ENCODE measurements around the gene HOXC6.

The HOXC6 gene

DNA sequence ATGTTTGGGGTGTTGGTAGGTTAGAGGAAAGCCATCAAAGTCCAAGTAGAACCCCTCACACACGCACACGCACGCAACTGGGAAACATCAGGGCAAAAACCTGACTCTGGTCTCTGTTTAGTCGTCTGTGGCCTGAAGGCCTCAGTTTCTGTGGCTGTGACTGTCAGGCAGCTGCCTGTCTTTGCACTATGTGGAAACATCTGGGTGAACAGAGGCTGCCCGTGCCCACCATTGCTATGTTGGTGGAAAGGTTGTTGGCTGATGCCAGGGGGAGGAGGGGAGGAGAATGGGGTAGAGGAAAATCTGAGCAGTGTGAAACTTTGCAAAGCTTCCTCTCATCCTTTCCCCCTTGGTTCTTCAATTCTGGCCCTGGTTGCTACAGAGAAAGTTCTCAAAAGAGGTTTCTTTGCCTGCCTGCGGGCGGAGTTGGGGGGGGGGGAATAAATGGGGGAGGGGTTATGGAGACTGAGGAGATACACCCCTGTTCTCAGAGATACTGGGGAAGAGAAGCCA lies 35.8 kb upstream of the HOXC6 start:
- H3K27ac ChIP-seq (ENCODE audit: low read length), result no peak overlapping the region
- H3K4me1 ChIP-seq (ENCODE audit: control insufficient read depth in 1 of 2, insufficient read depth in 2 of 2, low read length in 2 of 2), result peaks cover 0 to 26% of the 10 kb centered on the region in 2 donors
- no peaks in the 10 kb centered on the region for H3K36me3 ChIP-seq (ENCODE audit: control insufficient read depth in 1 of 2, insufficient read depth in 2 of 2, low read length in 2 of 2)
- peaks cover 97% of the 10 kb centered on the region for H3K27me3 ChIP-seq (ENCODE audit: low read depth, low read length)
- H3K4me3 ChIP-seq (ENCODE audit: low read depth in 1 of 2, low read length in 2 of 2), result no peak overlapping the region
- no peaks in the 10 kb centered on the region for H3K9me3 ChIP-seq (ENCODE audit: control insufficient read depth in 1 of 2, low read length in 2 of 2)

DNA sequence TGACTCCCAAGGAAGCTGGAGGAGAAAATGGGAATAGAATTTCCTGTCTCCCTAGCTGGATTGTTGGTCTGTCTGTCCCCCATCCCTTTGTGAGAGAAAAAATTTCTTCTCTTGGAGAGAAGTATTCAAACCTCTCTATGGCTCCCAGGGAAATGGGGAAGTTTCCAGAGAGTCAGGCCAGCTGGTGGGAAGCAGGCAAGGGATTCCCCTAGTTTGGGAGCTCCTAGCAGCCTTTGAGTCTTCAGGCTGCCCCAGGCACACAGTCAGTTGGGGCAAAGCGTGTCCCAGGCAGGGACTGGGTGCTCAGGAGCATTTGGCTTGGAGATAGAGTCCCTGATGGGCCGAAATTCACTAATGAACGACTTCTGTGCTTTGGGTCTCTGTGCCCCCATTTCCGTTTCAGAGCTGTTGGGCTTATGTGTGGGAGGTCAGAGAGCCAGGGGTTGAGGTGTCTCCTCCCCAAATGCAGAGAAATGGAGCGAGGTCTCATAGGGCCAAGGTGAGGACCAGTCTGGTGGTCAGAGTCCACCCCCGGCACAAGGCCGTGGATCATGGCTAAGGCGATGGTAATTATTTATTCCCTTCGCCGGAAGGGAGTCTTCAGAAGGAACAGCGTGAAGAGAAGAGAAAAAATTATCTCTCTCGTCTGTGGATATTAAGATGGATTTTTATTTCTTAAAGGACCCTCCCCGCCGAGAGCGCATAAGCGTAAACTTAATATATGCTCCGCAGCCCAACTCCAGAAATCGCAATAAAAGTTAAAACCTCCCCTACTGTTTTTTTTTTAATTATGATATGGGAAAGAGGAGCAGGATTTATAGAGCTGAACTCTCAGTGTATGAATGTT lies 34.9 kb upstream of the HOXC6 start:
- Histone ChIP-seq H3K36me3 (ENCODE audit: control insufficient read depth in 1 of 2, insufficient read depth in 2 of 2, low read length in 2 of 2) (no peaks in the 10 kb centered on the region), H3K4me3 (ENCODE audit: low read depth in 1 of 2, low read length in 2 of 2) (no peak overlapping the region), H3K9me3 (ENCODE audit: control insufficient read depth in 1 of 2, low read length in 2 of 2) (no peaks in the 10 kb centered on the region), H3K27ac (ENCODE audit: low read length) (no peak overlapping the region), H3K4me1 (ENCODE audit: control insufficient read depth in 1 of 2, insufficient read depth in 2 of 2, low read length in 2 of 2) (peaks cover 0 to 26% of the 10 kb centered on the region in 2 donors), H3K27me3 (ENCODE audit: low read depth, low read length) (peaks cover 97% of the 10 kb centered on the region)

DNA sequence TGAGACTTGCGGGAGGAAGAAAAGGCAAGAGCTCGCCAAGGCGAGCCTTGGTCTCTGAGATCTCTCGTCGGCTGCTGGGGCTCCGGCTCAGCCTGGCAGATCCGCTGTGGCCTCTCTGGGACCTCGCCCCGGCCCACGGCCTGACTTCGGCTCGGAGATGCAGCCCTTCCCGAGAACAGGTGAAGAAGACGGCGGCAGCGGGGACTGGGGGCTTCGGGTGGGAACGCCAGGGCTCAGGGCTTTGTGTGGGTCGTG lies 34.3 kb upstream of the HOXC6 start:
- peaks cover 0 to 26% of the 10 kb centered on the region in 2 donors for H3K4me1 ChIP-seq (ENCODE audit: control insufficient read depth in 1 of 2, insufficient read depth in 2 of 2, low read length in 2 of 2)
- H3K9me3 ChIP-seq (ENCODE audit: control insufficient read depth in 1 of 2, low read length in 2 of 2), result no peaks in the 10 kb centered on the region
- peaks cover 97% of the 10 kb centered on the region for H3K27me3 ChIP-seq (ENCODE audit: low read depth, low read length)
- H3K27ac ChIP-seq (ENCODE audit: low read length), result no peak overlapping the region
- H3K36me3 ChIP-seq (ENCODE audit: control insufficient read depth in 1 of 2, insufficient read depth in 2 of 2, low read length in 2 of 2), result no peaks in the 10 kb centered on the region
- H3K4me3 ChIP-seq (ENCODE audit: low read depth in 1 of 2, low read length in 2 of 2), result no peak overlapping the region

DNA sequence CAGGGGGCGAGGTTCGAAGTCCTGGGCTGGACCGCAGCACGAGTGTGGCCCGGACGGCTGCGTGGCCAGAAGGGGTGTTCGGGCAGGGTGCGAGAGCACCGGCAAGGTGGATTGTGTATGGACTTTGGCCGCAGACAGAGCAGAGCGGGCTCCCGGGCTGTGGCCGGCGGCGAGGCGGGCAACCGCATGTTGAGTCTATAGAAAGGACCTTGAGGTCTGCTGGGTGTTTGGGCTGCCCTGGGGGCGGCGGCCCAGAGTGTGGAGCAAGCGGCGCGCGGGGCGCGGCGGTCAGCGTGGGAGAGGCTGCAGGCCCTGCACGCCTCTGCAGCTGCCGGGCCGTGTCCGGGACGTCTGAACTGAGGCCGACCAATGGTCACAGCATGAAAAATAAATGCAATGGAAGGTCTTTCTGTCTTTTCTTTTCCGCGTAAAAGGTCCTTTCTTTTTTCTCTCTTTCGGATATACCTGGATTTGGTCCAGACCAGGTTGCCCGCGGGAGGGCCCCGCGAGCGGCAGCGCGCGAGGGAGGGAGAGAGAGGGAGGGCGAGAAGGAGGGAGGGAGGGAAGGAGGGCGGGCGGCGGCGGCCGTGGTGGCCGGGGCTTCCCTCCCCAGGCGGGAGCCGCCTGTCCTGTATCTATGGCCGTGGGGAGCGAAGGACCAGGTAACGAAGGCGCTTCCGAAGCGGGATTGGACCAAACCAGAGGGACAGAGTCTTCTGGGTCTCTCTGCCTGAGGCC lies 33.8 kb upstream of the HOXC6 start:
- Histone ChIP-seq H3K4me1 (ENCODE audit: control insufficient read depth in 1 of 2, insufficient read depth in 2 of 2, low read length in 2 of 2) (peaks cover 0 to 26% of the 10 kb centered on the region in 2 donors), H3K4me3 (ENCODE audit: low read depth in 1 of 2, low read length in 2 of 2) (peak overlapping the region in 1 of 2 donors; percentile 31), H3K27ac (ENCODE audit: low read length) (no peak overlapping the region), H3K9me3 (ENCODE audit: control insufficient read depth in 1 of 2, low read length in 2 of 2) (no peaks in the 10 kb centered on the region), H3K27me3 (ENCODE audit: low read depth, low read length) (peaks cover 94% of the 10 kb centered on the region), H3K36me3 (ENCODE audit: control insufficient read depth in 1 of 2, insufficient read depth in 2 of 2, low read length in 2 of 2) (no peaks in the 10 kb centered on the region)

DNA sequence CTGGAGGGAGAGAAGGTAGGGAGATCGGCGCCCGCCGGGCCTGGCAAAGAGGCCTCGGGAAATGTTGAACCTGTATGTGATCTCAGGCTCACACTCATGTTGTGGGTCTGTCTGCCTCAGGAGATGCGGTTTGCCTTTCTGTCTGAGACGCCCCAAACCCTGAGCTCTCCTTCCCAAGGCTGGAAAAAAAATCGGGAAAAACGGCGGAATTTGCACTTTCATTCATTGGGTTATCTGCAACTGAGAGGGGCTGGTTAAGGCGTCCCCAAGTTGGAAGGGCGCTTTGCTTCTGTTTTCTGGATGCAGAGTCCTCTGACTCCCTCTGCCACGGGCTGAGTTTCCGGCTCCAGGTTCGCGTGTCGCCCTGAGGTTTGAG lies 33.2 kb upstream of the HOXC6 start:
- Histone ChIP-seq H3K36me3 (ENCODE audit: control insufficient read depth in 1 of 2, insufficient read depth in 2 of 2, low read length in 2 of 2) (peaks cover 0 to 3% of the 10 kb centered on the region in 2 donors), H3K4me1 (ENCODE audit: control insufficient read depth in 1 of 2, insufficient read depth in 2 of 2, low read length in 2 of 2) (peaks cover 0 to 29% of the 10 kb centered on the region in 2 donors), H3K27me3 (ENCODE audit: low read depth, low read length) (peaks cover 94% of the 10 kb centered on the region), H3K27ac (ENCODE audit: low read length) (no peak overlapping the region), H3K9me3 (ENCODE audit: control insufficient read depth in 1 of 2, low read length in 2 of 2) (no peaks in the 10 kb centered on the region), H3K4me3 (ENCODE audit: low read depth in 1 of 2, low read length in 2 of 2) (peak overlapping the region; percentile 66 to 71)

DNA sequence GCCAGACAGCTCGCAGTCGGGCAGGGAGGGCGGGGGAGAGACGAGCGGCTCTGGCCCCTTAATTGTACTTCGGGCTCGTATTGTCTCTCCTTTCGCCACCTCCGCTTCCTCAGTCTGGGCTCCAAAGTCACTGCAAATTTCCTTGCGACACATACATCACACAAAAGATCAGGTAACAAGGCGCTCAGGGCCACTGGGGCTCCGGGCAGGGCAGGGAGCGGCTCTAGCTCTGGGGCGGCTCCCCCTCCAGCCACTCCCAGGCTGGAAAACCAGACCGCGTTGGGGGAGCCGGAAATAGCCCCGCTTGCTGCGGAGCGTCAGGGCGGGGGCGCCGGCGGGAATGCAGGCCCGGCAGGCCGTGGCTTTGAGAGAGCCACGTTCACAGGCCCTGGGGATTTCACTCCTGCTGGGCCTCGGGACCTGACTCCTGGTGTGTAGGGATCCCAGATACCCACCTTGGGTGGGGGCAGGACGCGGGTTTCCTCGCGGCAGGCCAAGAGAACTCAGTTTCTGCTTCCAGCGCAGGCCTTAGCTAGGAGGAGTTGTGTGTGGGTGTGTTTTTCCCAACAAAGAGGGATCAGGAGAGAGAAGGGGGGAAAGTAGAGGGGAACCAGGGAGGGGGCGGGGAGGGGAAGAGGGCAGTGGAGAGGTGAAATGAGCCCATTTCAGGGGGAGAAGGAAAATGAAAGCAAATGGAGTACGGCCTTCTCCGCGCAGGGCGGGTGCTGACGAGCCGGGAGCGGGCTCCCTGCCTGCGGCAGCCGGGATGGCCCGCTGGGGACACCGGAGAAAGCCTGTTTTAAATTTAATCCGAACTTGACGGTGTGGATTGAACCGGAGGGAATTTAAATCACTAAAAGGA lies 32.6 kb upstream of the HOXC6 start:
- H3K36me3 ChIP-seq (ENCODE audit: control insufficient read depth in 1 of 2, insufficient read depth in 2 of 2, low read length in 2 of 2), result peaks cover 0 to 3% of the 10 kb centered on the region in 2 donors
- H3K4me1 ChIP-seq (ENCODE audit: control insufficient read depth in 1 of 2, insufficient read depth in 2 of 2, low read length in 2 of 2), result peaks cover 0 to 36% of the 10 kb centered on the region in 2 donors
- peaks cover 94% of the 10 kb centered on the region for H3K27me3 ChIP-seq (ENCODE audit: low read depth, low read length)
- peak overlapping the region; percentile 66 to 71 for H3K4me3 ChIP-seq (ENCODE audit: low read depth in 1 of 2, low read length in 2 of 2)
- no peaks in the 10 kb centered on the region for H3K9me3 ChIP-seq (ENCODE audit: control insufficient read depth in 1 of 2, low read length in 2 of 2)
- H3K27ac ChIP-seq (ENCODE audit: low read length), result no peak overlapping the region

DNA sequence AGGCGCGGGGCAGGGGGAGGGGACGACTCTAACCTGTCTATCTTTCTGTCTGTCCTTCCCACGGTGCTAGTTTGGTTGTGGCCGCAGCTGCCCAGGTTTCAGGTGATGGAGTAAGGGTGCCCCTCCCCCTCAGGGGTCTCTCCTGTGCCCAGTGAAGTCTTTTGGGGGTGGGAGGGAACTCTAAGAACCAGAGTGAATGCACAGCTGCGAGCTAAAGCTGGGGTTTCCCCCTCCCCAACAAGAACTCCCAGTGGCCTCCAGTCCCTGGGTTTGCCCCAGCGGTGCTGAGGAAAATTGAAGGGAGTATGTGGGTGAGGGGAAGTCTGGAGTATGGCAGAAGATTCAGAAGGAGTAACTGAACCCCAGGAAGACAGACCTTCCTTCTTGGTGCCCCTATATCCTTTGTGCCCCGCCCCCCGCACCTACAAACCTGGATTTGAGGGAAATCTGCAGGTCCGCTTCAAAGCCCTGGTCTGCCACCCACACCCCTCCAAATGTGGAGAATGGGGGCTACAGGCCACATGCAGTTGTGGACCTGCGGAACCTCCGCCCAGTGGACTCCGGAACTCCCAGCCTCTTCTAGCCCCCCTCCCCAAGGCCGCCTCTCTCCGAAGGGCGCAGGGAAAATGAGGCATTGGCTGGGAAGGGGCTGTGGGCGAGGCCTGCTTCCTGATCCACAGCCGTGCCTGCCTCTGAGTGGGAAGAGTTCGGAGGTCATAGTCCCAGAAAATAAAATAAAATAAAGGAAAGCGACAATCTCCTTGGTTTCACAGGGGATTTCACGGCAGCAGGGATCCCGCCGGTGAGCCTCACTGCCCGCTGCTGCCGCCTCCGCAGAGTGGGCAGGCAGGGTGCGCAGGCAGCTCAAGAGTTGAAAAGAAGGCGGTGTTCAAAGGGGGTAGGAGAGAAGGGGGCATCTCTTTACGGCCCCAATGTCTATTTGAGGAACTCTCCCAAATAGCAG lies 31.7 kb upstream of the HOXC6 start:
- peaks cover 0 to 3% of the 10 kb centered on the region in 2 donors for H3K36me3 ChIP-seq (ENCODE audit: control insufficient read depth in 1 of 2, insufficient read depth in 2 of 2, low read length in 2 of 2)
- peaks cover 94% of the 10 kb centered on the region for H3K27me3 ChIP-seq (ENCODE audit: low read depth, low read length)
- H3K4me3 ChIP-seq (ENCODE audit: low read depth in 1 of 2, low read length in 2 of 2), result peak overlapping the region; percentile 66 to 71
- H3K27ac ChIP-seq (ENCODE audit: low read length), result no peak overlapping the region
- no peaks in the 10 kb centered on the region for H3K9me3 ChIP-seq (ENCODE audit: control insufficient read depth in 1 of 2, low read length in 2 of 2)
- peaks cover 0 to 37% of the 10 kb centered on the region in 2 donors for H3K4me1 ChIP-seq (ENCODE audit: control insufficient read depth in 1 of 2, insufficient read depth in 2 of 2, low read length in 2 of 2)

DNA sequence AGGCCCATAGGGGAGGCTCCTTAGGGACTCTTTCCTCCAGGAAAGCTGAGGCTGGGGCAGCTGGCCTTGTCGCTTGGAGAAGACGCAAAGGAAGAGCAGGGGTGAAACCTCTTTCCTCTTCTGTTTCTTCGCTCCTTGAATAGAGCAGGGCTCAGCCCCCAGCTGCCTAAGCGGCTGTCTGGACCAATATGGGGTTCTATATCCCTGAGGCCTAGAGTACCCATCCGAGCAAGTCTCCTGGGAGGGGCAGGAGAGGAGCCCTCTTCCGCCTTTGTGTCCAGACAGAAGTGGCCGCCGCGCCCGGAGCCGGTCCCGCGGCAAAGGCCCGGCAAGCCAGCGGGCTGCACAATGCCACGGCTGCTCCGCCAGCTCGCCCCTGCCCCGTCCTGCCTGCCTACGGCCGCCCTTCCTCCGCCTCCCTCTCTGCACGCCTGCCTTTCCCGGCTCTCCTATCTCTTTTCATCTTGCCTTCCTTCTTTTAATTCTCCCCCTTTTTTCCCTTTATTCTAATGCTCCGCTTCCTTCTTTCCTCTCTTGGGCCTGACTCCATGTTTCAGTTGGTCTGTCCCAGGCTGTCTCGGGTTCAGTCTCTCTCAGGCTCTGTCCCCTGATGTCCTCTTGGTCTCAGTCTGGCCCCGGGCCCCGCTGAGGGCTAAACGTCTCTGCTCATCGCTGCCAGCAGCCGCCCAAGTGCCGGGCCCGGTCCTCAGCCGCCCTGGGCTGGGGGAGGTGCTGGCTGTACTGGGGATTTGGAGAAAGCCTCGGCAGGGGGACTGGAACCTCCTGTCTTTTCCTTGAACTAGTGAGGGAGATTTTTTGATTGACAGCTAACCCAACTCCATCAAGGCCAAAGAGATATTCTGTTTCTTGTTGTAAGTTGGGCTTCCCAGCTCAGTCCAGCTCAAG lies 30.8 kb upstream of the HOXC6 start:
- H3K27me3 ChIP-seq (ENCODE audit: low read depth, low read length), result peaks cover 94% of the 10 kb centered on the region
- no peak overlapping the region for H3K4me3 ChIP-seq (ENCODE audit: low read depth in 1 of 2, low read length in 2 of 2)
- no peak overlapping the region for H3K27ac ChIP-seq (ENCODE audit: low read length)
- no peaks in the 10 kb centered on the region for H3K9me3 ChIP-seq (ENCODE audit: control insufficient read depth in 1 of 2, low read length in 2 of 2)
- peaks cover 0 to 3% of the 10 kb centered on the region in 2 donors for H3K36me3 ChIP-seq (ENCODE audit: control insufficient read depth in 1 of 2, insufficient read depth in 2 of 2, low read length in 2 of 2)
- peaks cover 0 to 37% of the 10 kb centered on the region in 2 donors for H3K4me1 ChIP-seq (ENCODE audit: control insufficient read depth in 1 of 2, insufficient read depth in 2 of 2, low read length in 2 of 2)

DNA sequence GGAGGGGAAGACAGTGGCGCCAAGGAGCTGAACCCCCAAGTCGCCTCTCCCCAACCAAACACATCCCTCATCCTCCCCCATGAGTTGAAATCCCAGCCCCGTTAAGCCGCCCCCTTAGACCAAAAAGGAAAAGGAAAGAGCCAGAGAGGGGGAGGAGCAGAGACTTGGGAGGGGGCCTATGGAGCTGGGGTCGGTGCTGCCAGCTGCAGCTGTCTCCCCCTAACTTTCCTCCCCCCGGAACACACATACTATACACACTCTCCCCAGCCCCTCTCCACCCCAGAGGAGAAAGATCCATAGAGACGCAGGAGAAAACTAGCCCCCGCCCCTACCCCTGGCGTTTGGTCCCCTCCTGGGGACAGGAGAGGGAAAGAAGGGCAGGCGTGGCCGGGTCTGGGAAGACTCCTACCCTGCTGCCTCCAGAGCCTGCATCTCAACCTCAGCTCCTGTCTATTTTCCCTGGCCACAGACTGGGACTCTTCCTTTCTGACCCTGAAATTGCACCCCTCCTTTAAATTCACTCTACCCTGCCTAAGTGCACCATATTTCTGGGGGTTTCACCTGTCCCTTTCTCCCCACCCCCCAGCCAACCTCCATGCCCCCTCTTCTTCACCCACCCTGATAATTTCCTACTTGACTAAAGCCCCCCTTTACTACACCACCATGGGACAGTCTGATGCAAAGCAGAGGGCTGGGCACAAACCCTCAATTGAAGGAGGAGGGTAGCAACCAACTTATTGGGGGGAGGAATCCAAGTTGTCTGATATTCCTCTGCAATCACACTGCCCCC lies 29.9 kb upstream of the HOXC6 start:
- Histone ChIP-seq H3K4me1 (ENCODE audit: control insufficient read depth in 1 of 2, insufficient read depth in 2 of 2, low read length in 2 of 2) (peaks cover 0 to 37% of the 10 kb centered on the region in 2 donors), H3K9me3 (ENCODE audit: control insufficient read depth in 1 of 2, low read length in 2 of 2) (no peaks in the 10 kb centered on the region), H3K36me3 (ENCODE audit: control insufficient read depth in 1 of 2, insufficient read depth in 2 of 2, low read length in 2 of 2) (peaks cover 0 to 3% of the 10 kb centered on the region in 2 donors), H3K27ac (ENCODE audit: low read length) (no peak overlapping the region), H3K27me3 (ENCODE audit: low read depth, low read length) (peaks cover 94% of the 10 kb centered on the region), H3K4me3 (ENCODE audit: low read depth in 1 of 2, low read length in 2 of 2) (no peak overlapping the region)
